Left forelimb (tissue), 1 donor: ENCODE results near the gene FAM236B.
"Not testable (repeated sequence)": the region's sequence is repeated elsewhere in the genome, so short reads cannot be mapped to it uniquely, and the experiment has no call there.

ENCODE experiments used
- DNase-seq: peaks from one replicate; pipeline ENCODE4 v3.0.0-alpha.2; 2018; ENCODE audit warnings: low spot score

The FAM236B gene

DNA sequence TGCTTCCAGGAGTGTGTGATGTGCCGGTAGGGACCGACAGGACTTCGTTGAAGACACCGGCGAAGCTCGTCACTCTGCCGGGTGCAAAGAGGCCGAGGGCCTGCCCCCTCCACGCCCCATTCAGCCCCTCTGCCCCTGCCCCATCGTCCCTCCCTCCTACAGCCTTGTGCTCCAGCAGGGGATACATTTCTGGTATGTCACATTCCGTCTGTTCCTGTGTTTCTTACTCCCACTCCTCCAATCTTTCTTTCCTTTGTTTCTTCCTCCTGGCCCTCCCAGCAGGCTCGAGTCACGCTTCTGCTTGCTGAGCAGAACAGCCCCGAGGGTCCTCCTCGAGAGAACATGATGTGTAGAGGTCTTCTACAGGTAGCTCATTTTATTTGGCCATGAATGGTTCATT lies at the start of gene FAM236B:
FAM236B (minus strand) TSS at position 101 of the 400 bp plus-strand sequence; CDS start at position 1, 100 bp downstream.
- DNase-seq: not testable (repeated sequence)

- DNase-seq: not testable (repeated sequence)
Measured at GRCh38 chrX:72830701-72831100, 48.2 kb upstream of the FAM236B start.

- DNase-seq: not testable (repeated sequence)
Measured at GRCh38 chrX:72808110-72808509, 25.6 kb upstream of the FAM236B start, which contains the start of gene FAM236D. TSS of gene FAM236D (minus strand) at chrX:72808210. CDS start at chrX:72808110, 100 bp downstream.

- DNase-seq: not testable (repeated sequence)
Measured at GRCh38 chrX:72790390-72790789, 7.9 kb upstream of the FAM236B start.

DNA sequence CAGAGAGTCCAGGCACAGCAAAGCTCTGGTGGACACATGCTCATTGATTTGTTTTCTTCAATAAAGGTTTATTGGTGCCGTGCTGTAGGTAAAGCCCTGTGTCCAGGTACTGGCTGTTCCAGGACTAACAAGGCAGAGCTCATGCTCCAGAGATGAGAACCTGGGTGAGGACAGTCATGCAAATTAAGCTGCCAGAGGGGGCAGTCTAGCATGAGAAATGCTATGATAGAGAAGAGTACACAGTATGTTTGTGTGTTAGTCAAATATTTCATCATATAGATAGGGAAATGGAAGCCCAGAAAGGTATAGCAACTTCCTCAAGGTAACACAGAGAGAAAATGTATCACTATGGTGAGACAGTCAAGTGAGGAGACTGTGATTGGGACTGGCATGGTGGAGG lies 5.7 kb upstream of the FAM236B start:
- not testable (repeated sequence) for DNase-seq

DNA sequence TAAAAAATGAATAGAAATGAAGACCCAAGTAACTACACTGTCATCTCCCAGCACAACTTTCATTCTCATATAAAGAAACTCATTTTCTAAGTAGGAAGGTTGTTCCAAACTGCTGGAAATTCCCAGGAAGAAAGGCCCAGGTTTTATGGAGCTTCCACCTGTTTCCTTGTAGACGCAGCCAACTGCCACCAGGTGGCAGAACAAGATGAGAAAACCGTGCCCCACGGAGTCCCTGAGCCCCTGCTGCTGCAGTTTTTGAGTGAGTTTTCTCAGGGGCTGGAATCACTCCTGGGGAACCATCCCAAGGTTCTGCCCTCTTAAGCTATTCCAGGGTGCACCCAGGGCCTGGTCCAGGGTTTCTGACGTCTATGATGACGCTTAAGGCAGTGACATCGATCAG lies 1.5 kb upstream of the FAM236B start:
- DNase-seq: not testable (repeated sequence)

GRCh38 chrX:72783365-72783936 lies 991 bp upstream of the FAM236B start:
- DNase-seq: not testable (repeated sequence)

DNA sequence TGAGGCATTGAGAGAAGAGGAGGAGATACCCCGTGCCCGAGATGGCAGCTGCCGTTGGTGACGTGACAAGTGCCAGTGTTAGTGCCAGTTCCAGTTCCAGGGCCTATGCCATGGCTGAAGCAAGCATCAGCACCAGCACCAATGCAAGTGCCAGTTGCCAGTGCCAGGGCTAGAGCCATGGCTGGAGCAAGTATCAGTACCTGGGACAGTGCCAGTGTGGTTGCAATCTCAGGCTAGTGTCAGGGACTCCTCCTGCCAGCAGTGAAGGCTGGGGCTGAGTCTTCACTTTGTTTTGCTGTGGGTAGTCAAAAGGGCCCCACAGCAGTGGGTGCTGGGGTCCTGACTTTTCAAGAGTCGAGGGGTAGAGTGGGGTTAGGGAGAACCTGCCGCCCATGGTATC lies 4.3 kb downstream of the FAM236B start:
- DNase-seq: not testable (repeated sequence)

DNA sequence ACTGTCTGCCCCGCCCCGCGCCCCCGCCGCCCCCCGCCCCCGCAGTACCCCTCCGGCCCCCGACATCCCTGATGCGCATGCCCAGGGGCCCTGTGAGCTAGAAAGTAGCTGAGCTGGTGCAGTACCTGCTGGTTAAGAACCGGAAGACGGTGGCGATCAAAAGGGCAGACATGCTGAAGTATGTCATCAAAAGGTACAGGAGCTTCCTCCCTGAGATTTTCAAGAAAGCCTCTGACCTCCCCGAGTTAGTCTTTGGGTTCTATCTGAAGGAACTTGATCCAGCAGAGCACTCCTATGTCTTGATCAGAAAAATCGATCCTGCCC lies 5.0 kb downstream of the FAM236B start:
- DNase-seq: not testable (repeated sequence)

DNA sequence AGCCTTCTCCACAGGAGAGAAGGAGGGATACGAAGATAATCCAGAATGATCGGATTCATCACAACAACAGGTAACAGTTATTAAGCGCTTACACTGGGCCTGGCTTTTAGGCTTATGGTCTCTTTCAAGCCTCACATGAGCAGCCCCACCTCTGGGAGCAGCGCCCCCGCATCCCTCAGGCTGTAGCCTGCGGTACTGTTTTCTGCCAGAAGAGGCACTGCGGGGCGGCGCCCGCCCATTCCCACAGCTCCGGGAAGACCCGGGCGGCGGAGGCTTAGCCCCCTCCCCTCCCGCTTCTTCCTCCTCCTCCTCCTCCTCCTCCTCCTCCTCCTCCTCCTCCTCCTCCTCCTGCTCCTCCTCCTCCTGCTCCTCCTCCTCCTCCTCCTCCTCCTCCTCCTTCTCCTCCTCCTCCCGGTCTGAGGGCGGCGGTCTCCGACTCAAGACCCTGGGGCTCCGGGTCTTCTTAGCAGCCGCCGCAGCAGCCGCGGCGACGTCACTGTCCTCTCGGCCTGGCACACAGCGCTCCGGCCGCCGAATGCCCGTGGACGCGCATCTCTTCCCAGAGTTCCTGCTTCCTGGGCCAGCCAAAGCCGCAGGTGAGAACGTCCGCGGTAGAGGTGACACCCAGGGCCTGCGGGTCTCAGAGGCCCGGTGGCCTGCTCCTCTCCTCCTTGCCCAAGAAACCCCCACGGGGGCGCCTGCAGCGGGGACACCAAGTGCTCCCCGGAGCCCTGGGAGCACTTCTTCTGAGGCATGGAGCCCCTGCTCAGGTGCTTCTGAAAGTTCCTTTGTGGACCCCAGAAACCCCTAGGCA lies 5.6 kb downstream of the FAM236B start, which contains the start of gene DMRTC1B:
DMRTC1B (plus strand) TSS at position 238 of the 814 bp plus-strand sequence. CDS start 68,246 bp downstream, outside the sequence.
- DNase-seq: not testable (repeated sequence)

GRCh38 chrX:72760454-72760853 lies 22.0 kb downstream of the FAM236B start:
- DNase-seq: not testable (repeated sequence)

DNA sequence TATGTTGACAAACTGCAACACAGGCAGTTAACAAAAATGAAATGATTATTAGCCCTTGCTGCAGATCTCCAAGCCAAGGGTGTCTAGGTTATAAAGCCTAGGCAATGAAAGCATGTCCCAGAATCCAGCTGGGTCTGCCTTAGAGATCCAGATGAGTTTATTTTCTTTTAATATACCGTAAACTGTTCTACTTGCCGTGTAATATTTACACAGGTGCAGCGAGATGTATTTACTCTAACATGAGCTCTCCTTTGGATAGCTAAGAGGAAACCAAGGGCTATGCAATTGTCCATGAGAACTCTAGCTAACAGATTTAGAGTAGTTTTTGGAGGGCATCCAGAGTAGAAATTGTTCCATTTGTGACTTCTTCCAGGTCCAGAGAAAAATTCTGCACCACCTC lies 33.9 kb downstream of the FAM236B start:
- not testable (repeated sequence) for DNase-seq

DNA sequence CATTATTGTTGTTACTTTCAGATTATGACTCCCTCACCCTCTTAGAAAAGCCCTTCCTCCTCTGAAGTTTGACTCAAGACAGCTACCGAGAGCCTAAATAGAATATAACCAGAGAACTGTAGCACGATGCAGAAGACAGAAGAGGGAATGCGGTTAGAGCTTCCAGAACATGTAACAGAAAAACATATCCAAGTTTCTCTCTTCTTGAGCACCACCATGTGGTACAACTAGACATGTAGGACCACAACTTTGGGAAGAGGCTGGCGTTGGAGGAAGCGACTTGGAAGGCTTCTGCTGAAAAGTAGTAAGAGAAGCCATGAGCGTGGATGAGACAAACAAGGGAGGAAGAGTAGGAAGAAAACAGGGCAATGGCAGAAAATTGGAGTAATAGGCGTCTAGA lies 36.9 kb downstream of the FAM236B start:
- DNase-seq: not testable (repeated sequence)

DNA sequence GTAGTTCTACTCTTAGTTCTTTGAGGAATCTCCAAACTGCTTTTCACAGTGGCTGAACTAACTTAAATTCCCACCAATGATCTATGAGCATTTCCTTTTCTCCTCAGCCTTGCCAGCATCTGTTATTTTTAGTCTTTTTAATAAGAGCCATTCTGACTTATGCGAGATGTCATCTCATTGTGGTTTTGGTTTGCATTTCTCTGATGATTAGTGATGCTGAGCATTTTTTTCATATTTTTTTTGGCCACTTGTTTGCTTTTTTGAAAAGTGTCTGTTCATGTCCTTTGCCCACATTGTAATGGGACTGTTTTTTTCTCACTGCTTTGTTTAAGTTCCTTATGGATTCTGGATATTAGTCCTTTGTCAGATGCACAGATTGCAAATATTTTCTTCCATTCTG lies 46.9 kb downstream of the FAM236B start:
- no peak for DNase-seq

DNA sequence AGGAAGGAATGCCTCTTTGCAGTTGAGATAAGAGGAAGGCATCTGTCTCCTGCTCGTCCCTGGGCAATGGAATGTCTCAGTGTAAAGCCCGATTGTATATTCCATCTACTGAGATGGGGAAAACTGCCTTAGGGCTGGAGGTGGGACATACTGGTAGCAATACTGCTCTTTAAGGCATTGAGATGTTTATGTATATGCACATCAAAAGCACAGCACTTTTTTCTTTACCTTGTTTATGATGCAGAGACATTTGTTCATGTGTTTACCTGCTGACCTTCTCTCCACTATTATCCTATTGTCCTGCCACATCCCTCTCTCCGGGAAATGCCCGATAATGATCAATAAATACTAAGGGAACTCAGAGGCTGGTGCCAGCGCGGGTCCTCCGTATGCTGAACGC lies 48.8 kb downstream of the FAM236B start:
- DNase-seq: not testable (repeated sequence)
